ENCODE measurements around the gene NKTR. TPM values are rescaled to one million over a fixed set of nuclear protein-coding genes. Genes with fewer than 3 reads are reported as not detected.

Gene NKTR
- 33.5 and 52.4 TPM in 2 replicates for total RNA-seq

GRCh38 chr3:42600111-42600957 is at the start of gene NKTR:
NKTR (plus strand) TSS chr3:42600686; CDS start chr3:42601007, 321 bp downstream.

GRCh38 chr3:42581709-42582473 is 18.6 kb upstream of the NKTR start, which contains the start of gene SEC22C:
SEC22C (minus strand) TSS chr3:42581967; CDS start chr3:42569046, 12,921 bp downstream.

GRCh38 chr3:42653560-42654330 is 53.3 kb downstream of the NKTR start, which contains the start of gene ZBTB47:
ZBTB47 (plus strand) TSS chr3:42653697; CDS start chr3:42658356, 4,659 bp downstream.

GRCh38 chr3:42685363-42685881 is 84.9 kb downstream of the NKTR start, which contains the start of gene KLHL40:
KLHL40 (plus strand) TSS chr3:42685537; CDS start chr3:42685619, 82 bp downstream.

Other genes starting within 250 kb of the NKTR start
- 0.19 TPM in 1 of 2 replicates, not detected in the other for gene LYZL4, start 190.1 kb upstream of the NKTR start, total RNA-seq
- 7.7 and 22.8 TPM in 2 replicates for gene VIPR1, start 98.0 kb upstream of the NKTR start, total RNA-seq
- gene SEC22C, start 18.7 kb upstream of the NKTR start, total RNA-seq = 69.2 and 75.0 TPM in 2 replicates
- 16.1 and 39.9 TPM in 2 replicates for gene SS18L2, start 9.8 kb upstream of the NKTR start, total RNA-seq
- 28.6 and 29.6 TPM in 2 replicates for gene ZBTB47, start 53.0 kb downstream of the NKTR start, total RNA-seq
- not detected in 2 replicates for gene KLHL40, start 84.9 kb downstream of the NKTR start, total RNA-seq
- gene HHATL, start 102.1 kb downstream of the NKTR start, total RNA-seq = not detected in 2 replicates
- 0.19 TPM in 1 of 2 replicates, not detected in the other for gene CCDC13, start 172.6 kb downstream of the NKTR start, total RNA-seq
- 160 and 208 TPM in 2 replicates for gene HIGD1A, start 203.8 kb downstream of the NKTR start, total RNA-seq
- gene ACKR2, start 208.8 kb downstream of the NKTR start, total RNA-seq = under 0.01 TPM in 1 of 2 replicates, not detected in the other

Data from regular cardiac myocyte (primary cell).